ENCODE measurements around the gene ZNF316.

ZNF316 gene

DNA sequence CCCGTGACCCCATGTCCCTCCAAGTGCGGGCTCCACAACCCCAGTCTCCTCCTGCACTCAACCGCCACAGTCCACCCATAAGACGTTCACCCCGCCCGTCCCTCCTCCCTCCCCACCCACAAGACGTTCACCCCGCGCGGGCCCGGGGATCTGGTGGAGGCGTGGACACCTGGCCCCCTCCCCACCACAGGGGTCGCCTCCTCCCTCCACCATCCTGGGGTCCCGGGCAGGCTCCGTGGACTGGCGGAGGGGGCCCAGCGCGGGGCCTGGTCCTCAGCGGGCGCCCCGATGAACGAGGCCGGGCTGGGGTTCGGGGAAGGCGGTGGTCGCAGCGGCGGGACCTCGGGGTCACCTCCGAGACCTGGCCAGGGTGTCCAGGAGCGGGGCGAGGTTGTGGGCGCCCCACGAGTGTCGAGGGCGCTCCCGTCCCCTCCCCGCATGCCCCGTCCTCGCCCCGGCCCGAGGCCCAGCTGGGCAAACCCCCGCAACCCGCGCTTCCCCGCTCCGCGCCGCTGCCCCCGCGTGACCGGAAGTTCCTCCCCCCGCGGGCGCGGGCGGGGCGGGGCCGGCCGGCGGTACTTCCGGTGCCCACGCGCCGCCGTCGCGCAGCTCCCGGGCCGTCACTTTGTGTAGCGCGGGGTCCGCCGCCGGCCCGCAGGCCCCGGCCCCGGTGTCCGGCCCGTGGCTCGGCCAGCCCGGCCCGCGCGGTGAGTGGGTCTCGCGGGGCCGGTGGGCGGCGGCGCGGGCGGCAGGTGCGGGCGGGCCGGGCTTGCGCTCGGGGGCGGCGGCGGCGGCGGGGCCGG is at the start of gene ZNF316:
Gene ZNF316, plus strand, starts transcription at position 578 of the 803 bp plus-strand sequence. CDS start 5,092 bp downstream, outside the sequence.
- ChIA-PET CTCF (no interaction called here), POLR2A (interaction anchor here (0.6 kb wide), 1 partner anchor 10 kb away, joined by 3 read pairs; no protein-coding TSS in a partner anchor)
- TF ChIP-seq, protein P1, sequence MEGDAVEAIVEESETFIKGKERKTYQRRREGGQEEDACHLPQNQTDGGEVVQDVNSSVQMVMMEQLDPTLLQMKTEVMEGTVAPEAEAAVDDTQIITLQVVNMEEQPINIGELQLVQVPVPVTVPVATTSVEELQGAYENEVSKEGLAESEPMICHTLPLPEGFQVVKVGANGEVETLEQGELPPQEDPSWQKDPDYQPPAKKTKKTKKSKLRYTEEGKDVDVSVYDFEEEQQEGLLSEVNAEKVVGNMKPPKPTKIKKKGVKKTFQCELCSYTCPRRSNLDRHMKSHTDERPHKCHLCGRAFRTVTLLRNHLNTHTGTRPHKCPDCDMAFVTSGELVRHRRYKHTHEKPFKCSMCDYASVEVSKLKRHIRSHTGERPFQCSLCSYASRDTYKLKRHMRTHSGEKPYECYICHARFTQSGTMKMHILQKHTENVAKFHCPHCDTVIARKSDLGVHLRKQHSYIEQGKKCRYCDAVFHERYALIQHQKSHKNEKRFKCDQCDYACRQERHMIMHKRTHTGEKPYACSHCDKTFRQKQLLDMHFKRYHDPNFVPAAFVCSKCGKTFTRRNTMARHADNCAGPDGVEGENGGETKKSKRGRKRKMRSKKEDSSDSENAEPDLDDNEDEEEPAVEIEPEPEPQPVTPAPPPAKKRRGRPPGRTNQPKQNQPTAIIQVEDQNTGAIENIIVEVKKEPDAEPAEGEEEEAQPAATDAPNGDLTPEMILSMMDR (IDR thresholded peaks at IDR 0.05; ENCODE audit: control extremely low read depth, extremely low read depth, low read depth, missing control alignments): no peak
- DNase-seq (ENCODE audit: extremely low spot score): peak; percentile 95

DNA sequence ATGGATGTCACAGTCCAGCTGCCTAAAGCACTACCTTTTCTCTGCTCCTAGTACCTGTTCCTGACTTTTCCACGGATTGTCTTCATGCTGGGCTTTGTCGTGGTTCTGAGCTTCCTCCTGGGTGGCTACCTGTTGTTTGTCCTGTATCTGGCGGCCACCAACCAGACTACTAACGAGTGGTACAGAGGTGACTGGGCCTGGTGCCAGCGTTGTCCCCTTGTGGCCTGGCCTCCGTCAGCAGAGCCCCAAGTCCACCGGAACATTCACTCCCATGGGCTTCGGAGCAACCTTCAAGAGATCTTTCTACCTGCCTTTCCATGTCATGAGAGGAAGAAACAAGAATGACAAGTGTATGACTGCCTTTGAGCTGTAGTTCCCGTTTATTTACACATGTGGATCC is 48.6 kb upstream of the ZNF316 start:
- ChIA-PET POLR2A (no interaction called here), CTCF (interaction anchor here (1.5 to 6.8 kb wide), 3 partner anchors 14 to 73 kb away, joined by 4 to 69 read pairs (median 10); partner anchors contain the start of gene ZDHHC4)
- DNase-seq (ENCODE audit: extremely low spot score): no peak
- TF ChIP-seq, protein P1 (IDR thresholded peaks at IDR 0.05; ENCODE audit: control extremely low read depth, extremely low read depth, low read depth, missing control alignments): no peak

DNA sequence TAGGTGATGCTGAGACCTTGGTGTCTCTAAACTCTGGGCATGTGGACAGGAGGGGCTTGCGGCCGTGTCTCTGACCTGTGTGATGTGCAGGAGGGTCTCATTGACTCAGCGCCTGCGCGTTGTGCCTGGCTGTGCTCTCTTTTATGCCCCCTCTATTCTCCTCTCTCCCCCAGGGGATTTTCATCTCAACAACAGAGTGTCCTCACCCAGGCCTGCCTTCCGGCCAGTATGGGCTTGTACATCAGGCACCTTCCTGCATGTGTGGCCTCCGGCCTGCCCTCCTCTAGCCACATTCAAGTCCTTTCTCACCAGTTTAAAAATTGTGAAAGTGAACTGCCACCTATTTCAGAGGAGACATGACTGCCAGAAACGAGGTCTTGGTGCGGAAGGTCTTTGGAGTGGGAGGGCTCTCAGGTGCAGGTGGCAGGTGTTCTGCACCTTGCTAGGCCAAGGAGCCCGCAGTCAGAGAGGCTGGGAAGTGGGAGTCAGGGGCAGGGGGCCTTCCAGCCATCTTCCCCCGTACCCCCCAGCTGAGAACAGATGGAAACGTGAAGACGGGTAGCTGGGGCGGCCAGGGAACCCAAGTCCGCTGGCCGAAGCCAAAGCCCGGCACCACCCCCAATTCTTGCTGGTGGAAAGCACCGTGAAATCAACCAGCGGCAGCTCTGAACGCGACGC is 47.8 kb upstream of the ZNF316 start:
- TF ChIP-seq, protein P1 (IDR thresholded peaks at IDR 0.05; ENCODE audit: control extremely low read depth, extremely low read depth, low read depth, missing control alignments): no peak
- ChIA-PET POLR2A (interaction anchor here (1.7 kb wide), 1 partner anchor 11 kb away, joined by 6 read pairs; no protein-coding TSS in a partner anchor), CTCF (interaction anchor here (0.9 to 6.8 kb wide), 11 partner anchors 9 to 122 kb away, joined by 3 to 69 read pairs (median 4); partner anchors contain the start of gene ZDHHC4)
- DNase-seq (ENCODE audit: extremely low spot score): no peak

DNA sequence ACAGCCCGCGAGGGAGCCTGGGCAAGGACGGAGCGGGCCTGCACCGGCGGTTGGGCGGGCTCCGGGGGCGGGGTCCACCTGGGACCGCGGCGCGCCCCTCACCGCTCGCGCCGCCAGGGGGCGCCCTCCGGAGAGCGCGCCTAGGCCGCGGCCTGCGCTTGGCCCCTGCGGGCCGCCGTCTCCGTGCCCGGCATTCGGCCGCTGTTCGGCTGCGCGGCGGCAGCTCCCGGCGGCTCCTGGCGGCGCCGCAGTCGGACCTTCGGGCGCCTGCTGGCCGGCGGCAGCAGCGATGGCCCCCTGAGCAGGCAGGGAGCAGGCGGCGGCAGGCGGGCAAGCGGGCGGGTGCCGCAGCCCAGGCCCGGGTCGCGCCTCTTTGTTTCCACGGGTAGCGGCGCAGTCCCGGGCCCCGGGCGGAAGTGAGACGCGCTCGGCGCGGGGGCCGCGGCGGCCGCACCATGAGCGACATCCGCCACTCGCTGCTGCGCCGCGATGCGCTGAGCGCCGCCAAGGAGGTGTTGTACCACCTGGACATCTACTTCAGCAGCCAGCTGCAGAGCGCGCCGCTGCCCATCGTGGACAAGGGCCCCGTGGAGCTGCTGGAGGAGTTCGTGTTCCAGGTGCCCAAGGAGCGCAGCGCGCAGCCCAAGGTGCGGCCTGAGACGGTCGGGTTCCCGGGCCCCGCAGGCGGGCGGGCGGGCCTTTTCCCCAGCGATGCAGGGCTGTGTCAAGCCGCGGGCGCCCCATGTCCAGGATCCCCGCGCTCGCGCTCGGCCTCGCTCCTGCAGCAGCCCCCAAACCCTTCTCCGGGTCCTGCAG is 47.1 kb upstream of the ZNF316 start, which contains the start of gene INTS15:
Gene INTS15, plus strand, starts transcription at position 193 of the 816 bp plus-strand sequence. Its CDS starts 263 bp downstream, at position 456.
- TF ChIP-seq, protein P1 (IDR thresholded peaks at IDR 0.05; ENCODE audit: control extremely low read depth, extremely low read depth, low read depth, missing control alignments): peak; percentile 88
- DNase-seq (ENCODE audit: extremely low spot score): peak; percentile 92
- ChIA-PET CTCF (interaction anchor here (0.9 to 6.8 kb wide), 14 partner anchors 9 to 268 kb away, joined by 3 to 69 read pairs (median 4); partner anchors contain the start of gene ZDHHC4), POLR2A (interaction anchor here (1.7 kb wide), 1 partner anchor 10 kb away, joined by 6 read pairs; no protein-coding TSS in a partner anchor)

DNA sequence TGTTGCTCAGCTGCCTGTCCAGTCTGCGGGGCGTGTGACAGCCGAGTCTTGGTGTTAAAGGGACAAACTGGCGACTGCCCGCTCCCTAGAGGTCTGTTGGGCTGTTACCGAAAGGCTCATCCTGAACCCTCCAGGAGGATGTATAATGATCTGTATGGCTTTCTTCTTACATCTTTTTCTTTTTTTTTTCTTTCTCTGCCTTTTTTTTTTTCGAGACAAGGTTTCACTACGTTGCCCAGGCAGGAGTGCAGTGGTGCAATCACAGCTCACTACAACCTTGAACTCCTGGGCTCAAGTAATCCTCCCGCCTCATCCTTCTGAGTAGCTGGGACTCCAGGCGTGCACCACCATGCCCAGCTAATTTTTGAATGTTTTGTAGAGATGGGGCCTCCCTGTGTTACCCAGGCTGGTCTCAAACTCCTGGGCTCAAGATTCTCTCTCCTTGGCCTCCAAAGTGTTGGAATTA is 46.4 kb upstream of the ZNF316 start:
- POLR2A ChIA-PET: interaction anchor here (1.7 kb wide), 1 partner anchor 9 kb away, joined by 6 read pairs; no protein-coding TSS in a partner anchor
- CTCF ChIA-PET: interaction anchor here (0.9 to 6.8 kb wide), 11 partner anchors 10 to 267 kb away, joined by 3 to 69 read pairs (median 4); partner anchors contain the start of gene ZDHHC4
- DNase-seq (ENCODE audit: extremely low spot score): no peak
- TF ChIP-seq, protein P1 (IDR thresholded peaks at IDR 0.05; ENCODE audit: control extremely low read depth, extremely low read depth, low read depth, missing control alignments): no peak
